ENCODE data around the gene CPNE5. TPM values are rescaled to one million over a fixed set of nuclear protein-coding genes. Genes with fewer than 3 reads are reported as not detected.

CPNE5 gene
- polyA plus RNA-seq, 3 donors = 0.47 to 0.85 (median 0.82) TPM

DNA sequence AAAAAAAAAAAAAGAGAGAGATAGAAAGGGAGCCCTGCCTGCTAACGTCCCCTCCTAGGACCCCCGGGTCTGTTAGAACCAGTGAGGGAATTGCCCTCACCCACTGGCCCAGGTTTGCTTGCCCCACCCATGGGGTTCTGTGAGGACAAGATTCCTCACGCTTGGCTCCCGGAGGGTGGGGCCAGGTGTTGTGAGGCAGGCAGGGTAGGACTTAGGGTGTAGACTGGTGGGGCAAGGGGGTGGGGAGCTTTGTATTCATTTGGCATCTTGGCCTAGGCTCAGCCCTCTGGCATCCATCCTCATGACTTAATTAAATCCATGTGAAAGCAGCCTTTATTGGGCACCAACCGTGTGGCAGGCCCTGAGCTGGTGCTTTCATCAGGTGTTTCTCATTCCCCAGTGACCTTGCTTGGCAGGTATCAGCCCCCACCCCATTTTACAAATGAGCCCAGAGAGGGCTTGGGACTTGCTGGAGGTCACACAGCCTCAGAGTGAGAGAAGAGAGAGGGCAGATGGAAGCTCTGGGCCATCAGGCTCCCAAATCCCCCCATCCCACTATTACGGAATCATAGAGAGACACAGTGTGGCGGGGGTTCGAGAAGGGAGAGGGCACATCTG, 122.7 kb downstream of the CPNE5 start:
- Histone ChIP-seq H3K27ac (ENCODE audit: low read depth in 1 of 2, low read length in 2 of 2) (no peak overlapping the region), H3K4me1 (ENCODE audit: control insufficient read depth in 1 of 2, insufficient read depth in 2 of 2, low read length in 2 of 2) (peaks cover 0 to 4% of the 10 kb centered on the region in 2 donors), H3K27me3 (ENCODE audit: control insufficient read depth in 2 of 2, insufficient read depth in 2 of 2, low read length in 2 of 2) (no peaks in the 10 kb centered on the region), H3K36me3 (replicated peaks in 1 of 2; ENCODE audit: control insufficient read depth in 1 of 2, insufficient read depth in 2 of 2, low read length in 2 of 2) (peaks cover 75 to 95% of the 10 kb centered on the region in 2 donors), H3K4me2 (replicated peaks; ENCODE audit: extremely low read depth, low read length, poor library complexity, severe bottlenecking) (no peak overlapping the region), H3K79me2 (ENCODE audit: insufficient read depth, low read length) (peaks cover 27% of the 10 kb centered on the region), H4K20me1 (ENCODE audit: insufficient read depth, low read length) (no peaks in the 10 kb centered on the region), H3K4me3 (replicated peaks in 1 of 3; ENCODE audit: low read depth in 2 of 3, low read length in 3 of 3) (no peak overlapping the region), H3K9me3 (replicated peaks in 1 of 2; ENCODE audit: control insufficient read depth in 1 of 2, insufficient read depth in 1 of 2, low read length in 2 of 2) (no peaks in the 10 kb centered on the region), H2AFZ (ENCODE audit: insufficient read depth, low read depth, low read length, poor library complexity, severe bottlenecking) (no peak overlapping the region), H3K9ac (ENCODE audit: insufficient read depth, low read length, poor library complexity, severe bottlenecking) (no peak overlapping the region)
- Mint-ChIP-seq H3K9me3 (no peaks in the 10 kb centered on the region), H3K4me3 (no peak overlapping the region), H3K4me1 (no peaks in the 10 kb centered on the region), H3K36me3 (peaks cover 56 to 100% of the 10 kb centered on the region in 2 donors), H3K27ac (peak overlapping the region in 3 of 7 donors; percentile 30 to 63 (median 50)), H3K27me3 (ENCODE audit: low read depth in 3 of 3) (no peaks in the 10 kb centered on the region)
- intact Hi-C loops (cut with micrococcal nuclease) = no loop called here
- 97% methylated on average over 3 of the region's 8 CpGs for WGBS (ENCODE audit: insufficient coverage)
- TF ChIP-seq, protein P1, sequence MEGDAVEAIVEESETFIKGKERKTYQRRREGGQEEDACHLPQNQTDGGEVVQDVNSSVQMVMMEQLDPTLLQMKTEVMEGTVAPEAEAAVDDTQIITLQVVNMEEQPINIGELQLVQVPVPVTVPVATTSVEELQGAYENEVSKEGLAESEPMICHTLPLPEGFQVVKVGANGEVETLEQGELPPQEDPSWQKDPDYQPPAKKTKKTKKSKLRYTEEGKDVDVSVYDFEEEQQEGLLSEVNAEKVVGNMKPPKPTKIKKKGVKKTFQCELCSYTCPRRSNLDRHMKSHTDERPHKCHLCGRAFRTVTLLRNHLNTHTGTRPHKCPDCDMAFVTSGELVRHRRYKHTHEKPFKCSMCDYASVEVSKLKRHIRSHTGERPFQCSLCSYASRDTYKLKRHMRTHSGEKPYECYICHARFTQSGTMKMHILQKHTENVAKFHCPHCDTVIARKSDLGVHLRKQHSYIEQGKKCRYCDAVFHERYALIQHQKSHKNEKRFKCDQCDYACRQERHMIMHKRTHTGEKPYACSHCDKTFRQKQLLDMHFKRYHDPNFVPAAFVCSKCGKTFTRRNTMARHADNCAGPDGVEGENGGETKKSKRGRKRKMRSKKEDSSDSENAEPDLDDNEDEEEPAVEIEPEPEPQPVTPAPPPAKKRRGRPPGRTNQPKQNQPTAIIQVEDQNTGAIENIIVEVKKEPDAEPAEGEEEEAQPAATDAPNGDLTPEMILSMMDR (IDR thresholded peaks at IDR 0.05) = no peak
- DNase-seq = no peak

- peaks cover 70 to 93% of the 10 kb centered on the region in 2 donors for H3K36me3 ChIP-seq (replicated peaks in 1 of 2; ENCODE audit: control insufficient read depth in 1 of 2, insufficient read depth in 2 of 2, low read length in 2 of 2)
- H3K27ac Mint-ChIP-seq = peak overlapping the region in 2 of 7 donors; percentile 13 to 32
- H3K4me3 ChIP-seq (replicated peaks in 1 of 3; ENCODE audit: low read depth in 2 of 3, low read length in 3 of 3) = no peak overlapping the region
- H3K27me3 ChIP-seq (ENCODE audit: control insufficient read depth in 2 of 2, insufficient read depth in 2 of 2, low read length in 2 of 2) = no peaks in the 10 kb centered on the region
- H2AFZ ChIP-seq (ENCODE audit: insufficient read depth, low read depth, low read length, poor library complexity, severe bottlenecking) = no peak overlapping the region
- no peak overlapping the region for H3K4me3 Mint-ChIP-seq
- TF ChIP-seq, protein P1 (IDR thresholded peaks at IDR 0.05) = no peak
- no peak overlapping the region for H3K9ac ChIP-seq (ENCODE audit: insufficient read depth, low read length, poor library complexity, severe bottlenecking)
- no peaks in the 10 kb centered on the region for H3K4me1 Mint-ChIP-seq
- no peaks in the 10 kb centered on the region for H3K9me3 Mint-ChIP-seq
- no peak for DNase-seq
- no peak overlapping the region for H3K4me2 ChIP-seq (replicated peaks; ENCODE audit: extremely low read depth, low read length, poor library complexity, severe bottlenecking)
- H4K20me1 ChIP-seq (ENCODE audit: insufficient read depth, low read length) = no peaks in the 10 kb centered on the region
- H3K36me3 Mint-ChIP-seq = peaks cover 54 to 95% of the 10 kb centered on the region in 2 donors
- intact Hi-C loops (cut with micrococcal nuclease) = no loop called here
- no peaks in the 10 kb centered on the region for H3K27me3 Mint-ChIP-seq (ENCODE audit: low read depth in 3 of 3)
- H3K79me2 ChIP-seq (ENCODE audit: insufficient read depth, low read length) = peaks cover 39% of the 10 kb centered on the region
- H3K9me3 ChIP-seq (replicated peaks in 1 of 2; ENCODE audit: control insufficient read depth in 1 of 2, insufficient read depth in 1 of 2, low read length in 2 of 2) = no peaks in the 10 kb centered on the region
- H3K4me1 ChIP-seq (ENCODE audit: control insufficient read depth in 1 of 2, insufficient read depth in 2 of 2, low read length in 2 of 2) = peaks cover 0 to 4% of the 10 kb centered on the region in 2 donors
- WGBS (ENCODE audit: insufficient coverage) = 98% methylated on average over 7 of the region's 7 CpGs
- H3K27ac ChIP-seq (ENCODE audit: low read depth in 1 of 2, low read length in 2 of 2) = no peak overlapping the region
Measured at GRCh38 chr6:36715469-36715868, 123.8 kb downstream of the CPNE5 start.

Measured in CD14-positive monocyte (primary cell).